Naive thymus-derived CD8-positive, alpha-beta T cell (primary cell): Measurements from ENCODE around the gene MGMT. TPM values are rescaled to one million over a fixed set of nuclear protein-coding genes. Genes with fewer than 3 reads are reported as not detected.

Experiments
- ATAC-seq, 2 donors: fragments of 150-1000 bp; cut with Tn5 transposase in 1 of 2; sonication (Bioruptor Pico), chemical (Tn5 transposase) in 1 of 2; 1 replicate in 1 of 2; 2 replicates in 1 of 2; pipeline ENCODE4 v1.10.0; 2021; ENCODE audit warnings: mild to moderate bottlenecking in 2 of 2, moderate library complexity in 2 of 2
- POLR2A ChIA-PET: fragments of 350-600 bp; sonication (Branson Sonifier 250); formaldehyde crosslinking; loops from one replicate; lab custom pipeline; 2021; ENCODE audit warnings: antibody characterized with exemption; lab: Charles Lee
- DNase-seq, 10 donors: peaks; one replicate each; pipeline versions ENCODE4 v3.0.0 to v3.0.0-alpha.2; 2020 to 2022
- H3K27ac Mint-ChIP-seq, 10 donors: one replicate each; pipeline ENCODE4 v1.8.0; 2020 to 2022; ENCODE audit warnings: mild to moderate bottlenecking in 10 of 10, mixed read lengths in 10 of 10, moderate library complexity in 4 of 10, inconsistent platforms in 1 of 10
- H3K27me3 Mint-ChIP-seq, 5 donors: one replicate each; pipeline ENCODE4 v1.8.0; 2021 to 2022; ENCODE audit warnings: mixed read lengths in 5 of 5
- H3K36me3 Mint-ChIP-seq, 3 donors: one replicate each; pipeline ENCODE4 v1.8.0; 2020 to 2022; ENCODE audit warnings: mixed read lengths in 3 of 3, mild to moderate bottlenecking in 2 of 3, inconsistent platforms in 1 of 3
- H3K4me1 Mint-ChIP-seq, 4 donors: one replicate each; pipeline ENCODE4 v1.8.0; 2021 to 2022; ENCODE audit warnings: mixed read lengths in 4 of 4
- H3K4me3 Mint-ChIP-seq, 10 donors: one replicate each; pipeline ENCODE4 v1.8.0; 2020 to 2022; ENCODE audit warnings: mild to moderate bottlenecking in 10 of 10, mixed read lengths in 10 of 10, moderate library complexity in 6 of 10, inconsistent platforms in 1 of 10
- H3K9me3 Mint-ChIP-seq, 9 donors: one replicate each; pipeline ENCODE4 v1.8.0; 2020 to 2022; ENCODE audit warnings: mixed read lengths in 9 of 9, mild to moderate bottlenecking in 3 of 9, inconsistent platforms in 1 of 9, moderate library complexity in 1 of 9
- polyA plus RNA-seq, 3 donors: library from polyadenylated mRNA; unstranded; fragments of 300-500 nt; fragmentation: Illumina TruSeq; gene quantifications; one replicate each; pipeline ENCODE4 v1.2.3, GENCODE V29; 2021
- total RNA-seq, 8 experiments: library from RNA in 2 of 8; stranded (reverse) in 2 of 8; gene quantifications; one replicate each; pipeline ENCODE4 v1.2.3 and lab custom pipeline; 2021 to 2026

MGMT gene
- total and polyA plus RNA-seq, 5 experiments from 2014 or later, result 18.9 to 41.7 (median 32.2) TPM

DNA sequence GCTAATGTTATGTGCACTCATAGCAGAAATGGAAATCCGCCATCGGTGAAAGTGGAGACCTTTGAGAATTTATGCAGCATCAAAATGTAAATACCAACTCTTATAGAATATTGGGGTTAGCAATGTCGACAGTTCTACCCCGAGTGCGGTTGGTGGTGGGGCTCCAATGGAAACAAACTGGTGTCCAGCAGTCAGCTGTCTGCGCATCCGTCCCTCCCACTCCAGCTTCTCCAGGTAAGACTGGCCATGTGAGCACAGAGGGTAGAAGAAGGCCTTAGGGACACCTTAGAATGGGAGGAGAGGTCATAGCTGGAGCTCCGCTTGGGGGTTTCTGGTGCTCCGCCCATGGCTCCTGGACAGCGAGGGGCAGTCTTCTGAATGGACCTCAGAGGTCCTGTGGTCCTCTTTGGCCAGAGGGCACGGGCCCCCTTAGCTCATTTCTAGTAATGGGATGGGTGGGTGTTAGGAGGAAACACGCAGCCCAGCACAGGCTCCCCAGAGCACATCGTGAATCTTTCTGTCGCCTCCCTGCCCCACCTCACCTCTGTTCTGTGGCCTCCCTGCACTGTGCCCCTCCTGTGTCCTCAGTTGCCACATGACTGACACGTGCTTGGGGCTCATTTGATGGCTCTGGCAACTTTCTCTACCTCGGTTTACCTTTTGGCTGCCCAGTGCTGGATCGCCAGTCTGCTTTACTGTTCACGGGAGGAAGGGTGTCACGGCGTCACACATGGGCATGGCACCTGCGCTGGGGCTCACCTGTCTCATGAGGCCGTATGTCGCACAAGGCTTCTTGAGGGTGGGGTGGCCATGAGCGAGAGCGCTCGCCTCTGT is 50.0 kb downstream of the MGMT start:
- POLR2A ChIA-PET, result no interaction called here
- H3K4me3 Mint-ChIP-seq, result peak overlapping the region in 1 of 10 donors; percentile 62
- DNase-seq (no peak), ATAC-seq (no peak)
- H3K4me1 Mint-ChIP-seq, result peaks cover 7 to 41% (median 27%) of the 10 kb centered on the region in 4 donors
- peaks cover 0 to 29% (median 9%) of the 10 kb centered on the region in 9 donors for H3K9me3 Mint-ChIP-seq
- peaks cover 6 to 20% (median 10%) of the 10 kb centered on the region in 3 donors for H3K36me3 Mint-ChIP-seq
- H3K27ac Mint-ChIP-seq, result peak overlapping the region in 3 of 10 donors; percentile 22 to 83 (median 62)
- H3K27me3 Mint-ChIP-seq, result no peaks in the 10 kb centered on the region

DNA sequence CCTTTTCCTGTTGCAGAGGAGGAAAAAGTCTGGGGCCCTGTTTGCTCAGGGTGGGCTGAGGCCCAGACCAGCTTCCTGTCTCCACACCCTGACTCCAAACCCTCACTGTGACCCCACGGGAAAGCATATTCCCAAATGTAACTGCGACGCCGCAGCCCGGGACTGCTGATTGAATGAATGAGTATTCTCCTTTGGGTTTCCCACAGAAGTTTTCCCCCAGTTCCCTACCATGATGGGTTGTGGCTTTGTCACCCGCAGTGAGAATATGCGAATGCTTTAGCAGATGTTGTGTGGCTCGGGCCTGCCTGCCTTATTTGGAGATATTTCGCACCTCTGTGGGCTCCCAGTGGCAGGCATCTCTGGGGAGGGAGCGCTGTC is 50.6 kb downstream of the MGMT start:
- Mint-ChIP-seq H3K4me1 (peaks cover 7 to 36% (median 21%) of the 10 kb centered on the region in 4 donors), H3K27me3 (no peaks in the 10 kb centered on the region), H3K36me3 (peaks cover 1 to 24% (median 5%) of the 10 kb centered on the region in 3 donors), H3K27ac (peak overlapping the region in 5 of 10 donors; percentile 8 to 83 (median 22)), H3K9me3 (peaks cover 0 to 26% (median 3%) of the 10 kb centered on the region in 9 donors), H3K4me3 (peak overlapping the region in 1 of 10 donors; percentile 62)
- ATAC-seq (no peak), DNase-seq (peak in 1 of 10 donors; percentile 35)
- POLR2A ChIA-PET, result no interaction called here

DNA sequence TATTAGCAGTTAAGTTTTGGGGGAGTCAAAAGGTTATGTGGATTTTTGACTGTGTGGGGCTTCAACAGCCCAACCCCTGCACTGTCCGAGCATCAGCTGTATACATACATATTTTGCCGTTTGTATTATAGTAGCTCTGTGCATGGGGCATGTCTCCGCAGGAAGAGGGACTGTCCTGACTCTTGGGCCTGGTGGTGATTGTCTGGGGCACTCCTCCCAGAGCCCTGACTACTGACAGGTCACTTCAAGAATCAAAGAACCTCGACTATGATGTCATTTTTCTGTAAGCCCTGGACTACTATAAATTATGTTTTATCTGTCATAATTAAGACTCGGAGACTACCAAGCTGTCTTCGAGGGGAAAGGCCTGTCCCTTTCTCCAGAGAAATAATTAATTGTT is 51.8 kb downstream of the MGMT start:
- peaks cover 0 to 24% (median 5%) of the 10 kb centered on the region in 3 donors for H3K36me3 Mint-ChIP-seq
- DNase-seq (no peak), ATAC-seq (no peak)

DNA sequence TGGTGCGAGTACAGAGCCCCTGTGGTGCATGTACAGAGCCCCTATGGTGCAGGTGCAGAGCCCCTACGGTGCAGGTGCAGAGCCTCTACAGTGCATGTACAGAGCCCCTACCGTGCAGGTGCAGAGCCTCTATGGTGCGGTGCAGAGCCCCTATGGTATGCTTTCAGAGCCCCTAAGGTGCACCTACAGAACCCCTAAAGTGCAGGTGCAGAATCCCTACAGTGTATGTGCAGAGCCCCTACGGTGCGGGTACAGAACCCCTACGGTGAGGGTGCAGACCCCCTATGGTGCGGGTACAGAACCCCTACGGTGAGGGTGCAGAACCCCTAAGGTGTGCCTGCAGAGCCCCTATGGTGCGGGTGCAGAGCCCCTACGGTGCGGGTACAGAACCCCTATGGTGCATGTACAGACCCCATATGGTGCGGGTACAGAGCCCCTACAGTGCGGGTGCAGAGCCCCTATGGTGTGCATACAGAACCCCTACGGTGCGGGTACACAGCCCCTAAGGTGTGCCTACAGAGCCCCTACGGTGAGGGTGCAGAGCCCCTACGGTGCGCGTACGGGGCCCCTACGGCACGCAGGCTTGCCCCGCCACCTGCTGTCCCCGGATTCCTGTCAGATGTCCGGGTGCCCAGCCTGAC is 53.5 kb downstream of the MGMT start:
- ATAC-seq (no peak), DNase-seq (no peak)
- no peak overlapping the region for H3K27ac Mint-ChIP-seq
- H3K4me3 Mint-ChIP-seq, result no peak overlapping the region
- no peaks in the 10 kb centered on the region for H3K27me3 Mint-ChIP-seq
- POLR2A ChIA-PET, result interaction anchor here (0.6 kb wide), 1 partner anchor 100 kb away, joined by 3 read pairs; no protein-coding TSS in a partner anchor
- H3K4me1 Mint-ChIP-seq, result peaks cover 2 to 16% (median 10%) of the 10 kb centered on the region in 4 donors
- peaks cover 0 to 38% (median under 1%) of the 10 kb centered on the region in 9 donors for H3K9me3 Mint-ChIP-seq
- H3K36me3 Mint-ChIP-seq, result peaks cover 2 to 27% (median 10%) of the 10 kb centered on the region in 3 donors

More for the DNA sequence above, 51.8 kb downstream of the MGMT start:
- Mint-ChIP-seq H3K27ac (no peak overlapping the region), H3K4me3 (no peak overlapping the region), H3K9me3 (peaks cover 0 to 32% (median 2%) of the 10 kb centered on the region in 9 donors), H3K27me3 (no peaks in the 10 kb centered on the region), H3K4me1 (peaks cover 5 to 26% (median 18%) of the 10 kb centered on the region in 4 donors)
- POLR2A ChIA-PET, result no interaction called here

DNA sequence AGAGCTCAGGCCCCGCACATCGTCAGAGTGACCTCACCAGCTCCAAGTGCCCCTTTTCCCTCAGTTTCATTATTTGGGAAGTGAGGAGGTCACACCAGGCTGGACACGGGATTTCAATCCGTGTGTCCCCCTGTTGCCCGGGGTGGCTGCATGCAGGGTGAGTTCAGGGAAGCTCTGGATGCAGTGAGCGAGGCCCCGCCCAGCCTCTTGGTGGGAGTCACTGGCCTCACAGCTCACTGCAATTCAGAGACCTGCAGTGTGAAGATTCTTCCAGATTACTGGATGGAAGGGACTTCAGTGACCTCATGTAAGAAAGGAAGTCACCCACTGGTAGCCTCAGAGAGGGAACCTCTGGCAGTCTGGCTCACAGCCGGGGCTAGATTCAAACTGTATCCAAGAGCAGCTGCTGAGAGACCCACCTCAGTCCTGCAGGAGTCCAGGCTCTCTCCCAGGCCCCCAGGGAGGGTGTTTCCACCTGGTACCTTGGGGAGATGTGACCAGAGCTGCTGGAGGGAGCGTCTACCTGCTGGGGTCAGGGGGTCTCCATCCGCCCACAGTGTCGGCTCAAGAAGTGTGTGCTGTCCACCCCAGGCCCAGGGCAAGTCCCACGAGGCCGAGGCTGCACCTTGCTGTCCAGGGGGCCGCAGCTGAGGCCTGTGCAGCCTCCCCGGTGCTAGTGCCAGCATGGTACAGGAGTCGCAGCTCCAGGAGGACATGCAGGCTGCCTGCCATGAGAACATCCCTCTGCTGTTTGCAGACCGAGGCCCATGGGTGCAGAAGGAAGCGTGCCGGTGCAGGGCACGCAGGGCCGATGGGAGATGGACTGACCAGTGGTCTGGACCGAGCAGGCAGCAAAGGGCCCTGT is 54.4 kb downstream of the MGMT start:
- H3K4me3 Mint-ChIP-seq, result no peak overlapping the region
- ATAC-seq, result no peak
- DNase-seq, result no peak
- peaks cover 6 to 30% (median 15%) of the 10 kb centered on the region in 3 donors for H3K36me3 Mint-ChIP-seq
- no peaks in the 10 kb centered on the region for H3K27me3 Mint-ChIP-seq
- H3K9me3 Mint-ChIP-seq, result peaks cover 0 to 34% (median 0%) of the 10 kb centered on the region in 9 donors
- peak overlapping the region in 1 of 10 donors; percentile 59 for H3K27ac Mint-ChIP-seq
- POLR2A ChIA-PET, result interaction anchor here (0.6 kb wide), 1 partner anchor 101 kb away, joined by 3 read pairs; no protein-coding TSS in a partner anchor
- peaks cover 0 to 12% (median 7%) of the 10 kb centered on the region in 4 donors for H3K4me1 Mint-ChIP-seq

DNA sequence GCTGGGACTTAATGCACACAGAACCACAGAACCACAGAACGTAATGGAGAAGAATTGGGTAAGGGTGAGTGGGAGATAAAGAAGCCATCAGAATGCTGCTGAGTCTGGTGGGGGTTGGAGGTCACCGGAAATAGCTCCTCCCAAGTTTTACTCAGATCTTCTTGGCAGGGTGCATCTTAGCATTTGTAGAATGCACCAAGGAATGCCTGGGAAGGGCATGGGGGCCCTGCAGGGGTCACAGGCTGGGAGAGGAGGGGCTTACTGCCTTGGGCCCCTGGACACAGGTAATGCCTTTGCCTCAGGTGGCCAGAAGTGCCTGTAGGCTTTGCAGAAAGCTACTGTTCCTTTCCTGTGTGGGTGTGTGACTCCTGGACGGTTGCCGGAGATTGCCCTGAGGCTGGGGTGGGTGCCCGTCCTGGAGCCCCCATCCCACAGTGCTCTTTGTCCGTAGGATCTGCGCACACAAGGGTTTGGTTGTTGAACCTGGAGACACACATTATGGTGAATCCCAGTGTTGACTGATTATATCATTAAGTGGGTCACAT is 55.1 kb downstream of the MGMT start:
- Mint-ChIP-seq H3K36me3 (peaks cover 8 to 32% (median 22%) of the 10 kb centered on the region in 3 donors), H3K4me3 (no peak overlapping the region), H3K4me1 (peaks cover 0 to 12% (median 6%) of the 10 kb centered on the region in 4 donors), H3K27ac (no peak overlapping the region), H3K9me3 (peaks cover 0 to 33% (median 0%) of the 10 kb centered on the region in 9 donors), H3K27me3 (no peaks in the 10 kb centered on the region)
- no peak for ATAC-seq
- DNase-seq, result no peak
- POLR2A ChIA-PET, result no interaction called here

DNA sequence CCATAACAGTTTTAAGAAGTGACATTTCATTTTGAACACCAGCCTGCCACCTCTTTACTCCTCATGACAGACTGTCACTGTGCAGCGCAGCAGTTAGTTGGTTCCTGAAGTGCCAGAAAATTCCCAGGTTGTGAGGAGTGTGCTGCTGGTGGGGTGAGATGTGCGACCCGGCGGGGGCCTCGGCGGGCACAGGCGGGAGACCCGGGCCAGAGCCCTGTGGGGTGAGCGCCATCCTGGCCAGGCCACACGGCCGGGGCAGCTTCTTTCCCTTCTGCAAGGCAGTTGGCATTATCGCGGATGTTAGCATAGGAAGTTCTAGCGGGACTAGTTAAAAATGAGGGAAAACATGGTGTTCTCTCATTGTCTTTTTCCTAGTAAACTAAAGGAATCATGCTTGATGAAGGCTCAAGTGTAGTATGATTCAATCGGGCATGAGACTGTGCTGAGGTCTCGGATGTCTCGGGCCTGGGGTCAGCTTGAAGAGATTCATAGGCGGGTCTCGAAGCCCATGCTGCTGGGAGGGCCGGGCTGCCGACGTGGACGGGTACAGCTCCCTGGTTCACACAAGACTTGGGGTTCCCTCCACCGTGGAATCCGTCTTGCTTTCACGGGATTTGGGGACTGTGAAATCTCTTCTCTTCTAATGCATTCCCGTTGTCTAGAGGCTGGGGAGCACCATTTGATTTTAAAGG is 56.1 kb downstream of the MGMT start:
- no peaks in the 10 kb centered on the region for H3K27me3 Mint-ChIP-seq
- H3K4me3 Mint-ChIP-seq, result no peak overlapping the region
- no peak overlapping the region for H3K27ac Mint-ChIP-seq
- DNase-seq (no peak), ATAC-seq (no peak)
- H3K36me3 Mint-ChIP-seq, result peaks cover 14 to 42% (median 30%) of the 10 kb centered on the region in 3 donors
- H3K4me1 Mint-ChIP-seq, result peaks cover 0 to 7% (median 4%) of the 10 kb centered on the region in 4 donors
- POLR2A ChIA-PET, result no interaction called here
- H3K9me3 Mint-ChIP-seq, result peaks cover 0 to 44% (median 9%) of the 10 kb centered on the region in 9 donors

DNA sequence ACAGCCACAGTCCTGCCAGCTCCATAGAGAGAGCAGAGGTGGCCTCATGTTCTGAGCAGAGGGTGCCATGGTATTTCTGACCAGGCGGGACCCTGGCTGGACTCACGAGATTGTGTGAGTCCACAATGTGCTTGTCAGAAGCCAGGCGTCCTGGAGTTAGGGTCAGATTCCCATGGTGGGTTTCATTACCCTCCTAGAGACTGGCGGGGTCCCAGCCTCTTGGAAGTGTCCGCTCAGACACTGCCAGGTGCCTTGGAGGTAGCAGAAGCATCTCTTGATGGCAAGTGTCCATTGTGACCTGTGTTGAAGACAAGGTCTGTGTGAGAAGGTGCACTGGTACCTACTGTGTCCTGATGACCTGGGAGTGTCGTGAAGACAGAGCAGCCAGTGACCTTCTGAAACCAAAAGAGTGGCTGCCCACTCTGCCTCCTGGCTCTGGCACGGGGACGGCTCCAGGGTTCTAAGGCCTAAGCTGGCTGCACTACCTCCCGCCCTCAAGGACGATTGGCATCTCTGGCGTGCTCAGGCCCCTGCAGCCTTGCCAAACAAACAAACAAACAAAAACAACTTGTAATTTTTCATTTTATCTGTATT is 56.8 kb downstream of the MGMT start:
- DNase-seq (no peak), ATAC-seq (no peak)
- POLR2A ChIA-PET, result no interaction called here
- Mint-ChIP-seq H3K9me3 (peaks cover 0 to 47% (median 12%) of the 10 kb centered on the region in 9 donors), H3K36me3 (peaks cover 14 to 49% (median 35%) of the 10 kb centered on the region in 3 donors), H3K27me3 (no peaks in the 10 kb centered on the region), H3K4me3 (no peak overlapping the region), H3K4me1 (peaks cover 0 to 9% (median 5%) of the 10 kb centered on the region in 4 donors), H3K27ac (no peak overlapping the region)

DNA sequence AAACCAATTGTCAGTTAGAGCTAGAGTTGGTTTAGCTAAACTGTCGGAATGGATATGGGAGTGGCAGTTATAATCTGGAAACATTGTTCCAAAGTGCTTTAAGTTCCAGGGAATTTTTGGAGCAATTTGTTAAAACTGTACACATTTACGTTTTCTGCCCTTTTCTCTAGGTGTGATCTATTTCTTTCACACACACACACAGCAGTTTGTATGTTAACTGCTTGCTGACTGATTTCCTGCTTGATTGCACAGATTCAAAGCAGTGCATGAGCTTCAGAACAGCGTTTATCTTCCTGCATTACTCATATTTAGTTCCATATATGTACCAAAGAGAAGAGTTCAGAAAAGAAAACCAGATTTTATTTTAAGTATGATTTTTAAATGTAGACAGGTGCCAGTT is 57.9 kb downstream of the MGMT start:
- DNase-seq, result no peak
- ATAC-seq, result no peak
- H3K27ac Mint-ChIP-seq, result no peak overlapping the region
- H3K36me3 Mint-ChIP-seq, result peaks cover 14 to 43% (median 36%) of the 10 kb centered on the region in 3 donors
- H3K27me3 Mint-ChIP-seq, result no peaks in the 10 kb centered on the region
- peaks cover 0 to 46% (median 7%) of the 10 kb centered on the region in 9 donors for H3K9me3 Mint-ChIP-seq
- POLR2A ChIA-PET, result no interaction called here
- peaks cover under 1 to 11% (median 8%) of the 10 kb centered on the region in 4 donors for H3K4me1 Mint-ChIP-seq
- no peak overlapping the region for H3K4me3 Mint-ChIP-seq

DNA sequence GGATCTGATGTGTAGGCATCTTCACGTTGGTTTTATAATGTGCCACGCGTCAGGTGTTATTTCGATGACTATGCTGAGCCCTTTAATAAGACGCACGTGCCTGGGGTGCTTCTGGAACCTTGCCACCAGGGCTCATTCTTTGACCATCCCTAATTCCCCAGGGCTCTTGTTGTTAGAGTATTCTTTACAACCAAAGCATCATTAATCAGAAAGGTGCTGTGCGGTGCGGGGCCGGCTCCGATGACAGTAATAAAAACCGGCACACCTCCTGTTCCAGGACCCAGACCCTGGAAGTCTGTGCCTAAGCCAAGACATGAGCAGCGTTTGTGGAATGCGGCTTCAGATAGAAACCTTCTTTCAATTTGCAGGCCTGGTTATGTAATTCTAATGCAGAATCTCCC is 58.4 kb downstream of the MGMT start:
- peaks cover 14 to 43% (median 36%) of the 10 kb centered on the region in 3 donors for H3K36me3 Mint-ChIP-seq
- peaks cover 2 to 11% (median 9%) of the 10 kb centered on the region in 4 donors for H3K4me1 Mint-ChIP-seq
- POLR2A ChIA-PET, result no interaction called here
- ATAC-seq, result no peak
- no peak for DNase-seq
- H3K9me3 Mint-ChIP-seq, result peaks cover 0 to 43% (median 7%) of the 10 kb centered on the region in 9 donors
- H3K27ac Mint-ChIP-seq, result no peak overlapping the region
- H3K4me3 Mint-ChIP-seq, result no peak overlapping the region
- no peaks in the 10 kb centered on the region for H3K27me3 Mint-ChIP-seq

DNA sequence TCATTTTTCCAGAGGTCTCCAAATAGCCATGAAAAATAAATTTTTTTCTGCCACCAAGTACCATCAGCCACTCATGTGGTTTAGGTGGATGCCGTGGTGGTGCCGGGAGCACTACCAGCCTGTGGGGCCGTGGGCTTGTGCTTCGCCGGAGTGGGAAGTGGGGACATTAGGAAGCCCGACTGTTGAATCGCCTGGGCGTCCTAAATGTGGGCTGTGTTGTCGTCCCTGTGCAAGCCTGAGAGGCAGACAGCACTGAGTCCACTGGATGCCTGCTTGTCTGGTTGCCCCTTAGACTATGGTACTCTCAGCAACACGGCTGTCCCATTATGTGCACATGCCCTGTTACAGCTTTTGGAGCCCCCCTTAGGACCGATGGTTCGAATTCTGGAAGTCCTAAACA is 59.9 kb downstream of the MGMT start:
- POLR2A ChIA-PET, result no interaction called here
- Mint-ChIP-seq H3K27me3 (no peaks in the 10 kb centered on the region), H3K27ac (no peak overlapping the region), H3K9me3 (peaks cover 0 to 41% (median 7%) of the 10 kb centered on the region in 9 donors), H3K4me1 (peaks cover 8 to 20% (median 9%) of the 10 kb centered on the region in 4 donors), H3K4me3 (no peak overlapping the region), H3K36me3 (peaks cover 14 to 43% (median 34%) of the 10 kb centered on the region in 3 donors)
- DNase-seq, result no peak
- ATAC-seq, result no peak
